GM23248 (cell line): ENCODE results near the gene AKAP12. TPM values are rescaled to one million over a fixed set of nuclear protein-coding genes. Genes with fewer than 3 reads are reported as not detected.

Experiments
- DNase-seq: peaks from one replicate; pipeline ENCODE4 v3.0.0-alpha.2; 2015
- H2AFZ ChIP-seq: fragments of 200-600 bp; sonication (generic); 2 replicates; pipeline ENCODE4 v1.6.1; 2016; ENCODE audit warnings: antibody characterized with exemption
- H3F3A ChIP-seq: fragments of 200-600 bp; sonication (generic); 2 replicates; pipeline ENCODE4 v1.6.1; 2016; ENCODE audit warnings: mild to moderate bottlenecking, antibody characterized with exemption, mixed run types; ENCODE audit not compliant: insufficient read depth
- H3K27ac ChIP-seq: fragments of 200-600 bp; sonication (generic); 2 replicates; pipeline ENCODE4 v1.5.1; 2016; ENCODE audit warnings: mild to moderate bottlenecking
- H3K27me3 ChIP-seq: fragments of 200-600 bp; sonication (generic); replicated peaks from 2 replicates; pipeline ENCODE4 v1.6.1; 2016; ENCODE audit warnings: mild to moderate bottlenecking; ENCODE audit not compliant: insufficient read depth
- H3K36me3 ChIP-seq: fragments of 200-600 bp; sonication (generic); 2 replicates; pipeline ENCODE4 v1.6.1; 2016; ENCODE audit warnings: low read depth, mild to moderate bottlenecking
- H3K4me1 ChIP-seq: fragments of 200-600 bp; sonication (generic); 2 replicates; pipeline ENCODE4 v1.6.1; 2016; ENCODE audit warnings: mild to moderate bottlenecking; ENCODE audit not compliant: insufficient read depth
- H3K4me2 ChIP-seq: fragments of 200-600 bp; sonication (generic); one replicate; pipeline ENCODE4 v1.6.1; 2016; ENCODE audit warnings: mild to moderate bottlenecking; ENCODE audit not compliant: unreplicated experiment
- H3K4me3 ChIP-seq: fragments of 200-600 bp; sonication (generic); 2 replicates; pipeline ENCODE4 v1.5.1; 2016; ENCODE audit warnings: mild to moderate bottlenecking
- H3K79me2 ChIP-seq: fragments of 200-600 bp; sonication (generic); 2 replicates; pipeline ENCODE4 v1.6.1; 2016; ENCODE audit warnings: mild to moderate bottlenecking; ENCODE audit not compliant: insufficient read depth
- H3K9ac ChIP-seq: fragments of 200-600 bp; sonication (generic); 2 replicates; pipeline ENCODE4 v1.6.1; 2016; ENCODE audit warnings: mild to moderate bottlenecking
- H3K9me2 ChIP-seq: fragments of 200-600 bp; sonication (generic); 2 replicates; pipeline ENCODE4 v1.6.1; 2016; ENCODE audit warnings: mixed run types, mild to moderate bottlenecking, moderate library complexity; ENCODE audit not compliant: insufficient read depth
- H3K9me3 ChIP-seq: fragments of 200-600 bp; sonication (generic); one replicate; pipeline ENCODE4 v1.6.1; 2017; ENCODE audit warnings: low read depth
- H4K20me1 ChIP-seq: fragments of 200-600 bp; sonication (generic); 2 replicates; pipeline ENCODE4 v1.6.0; 2016; ENCODE audit not compliant: insufficient read depth
- EZH2 ChIP-seq: fragments of 200-600 bp; sonication (generic); IDR thresholded peaks from 2 replicates; pipeline ENCODE4 v1.6.1; 2018; ENCODE audit warnings: antibody characterized with exemption, mild to moderate bottlenecking; ENCODE audit not compliant: insufficient read depth, poor library complexity, severe bottlenecking
- EZH2phosphoT487 ChIP-seq: fragments of 200-600 bp; sonication (generic); IDR thresholded peaks from 2 replicates; pipeline ENCODE4 v1.6.1; 2018; ENCODE audit warnings: antibody characterized with exemption, moderate library complexity, mild to moderate bottlenecking, low read depth; ENCODE audit not compliant: insufficient read depth
- WGBS, 2 experiments: methylation state at CpG; one replicate each; pipeline ENCODE4 v1.1.6; 2015 to 2017; ENCODE audit warnings: low lambda C conversion rate in 2 of 2, low coverage in 1 of 2; ENCODE audit errors: missing lambda C conversion rate in 2 of 2; 5-methylcytosine and 5-hydroxymethylcytosine counted together
- in situ Hi-C: fragments of 300-500 bp; cut with MboI; formaldehyde crosslinking; loops from 2 replicates; pipeline ENCODE4 v1.15.0; 2020
- polyA plus RNA-seq: library from polyadenylated mRNA; unstranded; fragments of >200 nt; fragmentation: Nextera tagmentation; extraction: Ambion mirVana; gene quantifications from 2 replicates; pipeline ENCODE4 v1.2.1, GENCODE V29; 2016
- small RNA-seq: library from RNA; depleted of rRNA; stranded (forward); fragments of <200 nt; gene quantifications from one replicate; pipeline ENCODE3, GENCODE V24; 2014; ENCODE audit warnings: low read depth, low replicate concordance
- total RNA-seq: library from RNA; depleted of rRNA; stranded (reverse); fragments of >200 nt; shearing (Covaris generic); gene quantifications from 2 replicates; pipeline ENCODE4 v1.2.3, GENCODE V29; 2014; rRNA removed

AKAP12 gene
- total and polyA plus RNA-seq, 2 experiments from 2014 or later, result 15.7 to 24.6 TPM

DNA sequence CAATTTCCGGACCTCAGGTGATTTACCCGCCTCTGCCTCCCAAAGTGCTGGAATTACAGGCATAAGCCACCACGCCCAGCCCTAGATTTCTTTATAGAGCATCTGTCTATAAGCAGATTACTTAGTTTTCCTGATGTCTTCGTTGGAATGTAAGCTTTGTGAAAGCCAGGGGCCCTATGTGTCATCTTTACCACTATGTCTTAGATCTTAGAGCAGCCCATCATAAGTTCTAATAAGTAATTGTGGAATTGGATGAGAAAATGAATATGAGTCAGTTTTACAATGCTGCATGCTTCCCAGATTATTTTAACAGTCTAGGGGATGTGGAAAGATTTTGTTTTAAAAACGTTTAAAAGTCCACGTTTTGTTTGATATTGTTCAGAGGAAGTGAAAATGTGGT lies 160.7 kb downstream of the AKAP12 start:
- H3K9me2 ChIP-seq, result no peaks in the 10 kb centered on the region
- H3K4me1 ChIP-seq, result peaks cover 13% of the 10 kb centered on the region
- H3K79me2 ChIP-seq, result peaks cover 100% of the 10 kb centered on the region
- peak overlapping the region; percentile 63 for H3K27ac ChIP-seq
- no peaks in the 10 kb centered on the region for H3K27me3 ChIP-seq
- H2AFZ ChIP-seq, result no peak overlapping the region
- DNase-seq, result peak; percentile 83
- peaks cover 23% of the 10 kb centered on the region for H3K36me3 ChIP-seq
- in situ Hi-C loops, result no loop called here
- peaks cover 42% of the 10 kb centered on the region for H3F3A ChIP-seq
- no peaks in the 10 kb centered on the region for H3K9me3 ChIP-seq
- H4K20me1 ChIP-seq, result peaks cover 6% of the 10 kb centered on the region; the same call in 1 of the 2 replicates
- no peak overlapping the region for H3K4me3 ChIP-seq
- H3K4me2 ChIP-seq, result no peak overlapping the region
- TF ChIP-seq EZH2 (no peak), EZH2phosphoT487 (no peak)
- WGBS, 2 experiments, result 52 to 55% methylated on average over 6 of the region's 6 CpGs
- no peak overlapping the region for H3K9ac ChIP-seq

DNA sequence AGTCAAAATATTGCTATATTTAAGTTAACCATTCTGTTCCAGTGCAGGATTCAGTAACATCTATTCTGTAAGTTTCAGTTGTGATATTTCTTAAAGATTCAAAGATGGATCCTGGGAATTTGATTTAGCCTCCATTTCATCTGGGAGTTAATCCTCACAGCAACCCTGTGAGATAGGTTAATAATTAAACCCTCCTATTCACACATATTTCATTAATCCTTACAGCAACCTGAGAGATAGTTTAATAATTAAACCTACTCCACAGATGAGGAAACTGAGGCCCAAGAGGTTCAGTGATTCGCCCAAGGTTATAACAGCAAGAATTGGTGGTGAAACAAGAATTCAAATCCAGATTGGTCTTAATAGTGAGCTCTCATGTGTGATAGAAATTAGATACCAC lies 162.5 kb downstream of the AKAP12 start:
- in situ Hi-C loops, result no loop called here

DNA sequence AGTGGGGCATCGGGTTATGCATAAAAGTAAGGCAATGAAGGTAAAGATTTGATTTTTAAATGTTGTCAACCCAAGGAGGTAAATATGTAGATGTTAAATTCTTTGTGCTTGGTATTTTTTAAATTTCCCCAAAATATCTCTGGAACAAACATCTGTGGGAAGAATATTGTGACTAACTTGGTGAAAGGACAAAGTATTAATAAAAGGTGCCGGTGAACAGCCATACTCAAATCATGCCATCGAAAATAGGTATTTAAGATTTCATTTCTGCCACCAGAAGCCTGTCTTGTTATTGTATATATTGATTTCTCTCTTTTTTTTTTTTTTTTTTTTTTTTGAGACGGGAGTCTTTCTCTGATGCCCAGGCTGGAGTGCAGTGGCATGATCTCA lies 164.1 kb downstream of the AKAP12 start:
- Histone ChIP-seq H3K9ac (no peak overlapping the region), H3F3A (peaks cover 56% of the 10 kb centered on the region), H3K9me2 (no peaks in the 10 kb centered on the region), H3K4me2 (no peak overlapping the region), H3K9me3 (no peaks in the 10 kb centered on the region), H3K4me1 (peaks cover 13% of the 10 kb centered on the region), H3K27ac (no peak overlapping the region), H3K27me3 (no peaks in the 10 kb centered on the region), H3K36me3 (peaks cover 47% of the 10 kb centered on the region), H2AFZ (no peak overlapping the region), H3K79me2 (peaks cover 99% of the 10 kb centered on the region), H4K20me1 (peaks cover 5% of the 10 kb centered on the region; the same call in 1 of the 2 replicates), H3K4me3 (no peak overlapping the region)
- WGBS, 2 experiments, result 87 to 98% methylated on average over 3 to 4 of the region's 4 CpGs
- no peak for DNase-seq
- in situ Hi-C loops, result no loop called here
- TF ChIP-seq EZH2phosphoT487, result no peak

More for the DNA sequence above, 162.5 kb downstream of the AKAP12 start:
- no peak overlapping the region for H3K4me3 ChIP-seq
- no peaks in the 10 kb centered on the region for H3K9me3 ChIP-seq
- peaks cover 100% of the 10 kb centered on the region for H3K79me2 ChIP-seq
- peaks cover 32% of the 10 kb centered on the region for H3K36me3 ChIP-seq
- H3K4me2 ChIP-seq, result no peak overlapping the region
- TF ChIP-seq EZH2 (no peak), EZH2phosphoT487 (no peak)
- peaks cover 13% of the 10 kb centered on the region for H3K4me1 ChIP-seq
- H3K27me3 ChIP-seq, result no peaks in the 10 kb centered on the region
- peaks cover 5% of the 10 kb centered on the region; the same call in 1 of the 2 replicates for H4K20me1 ChIP-seq
- H3F3A ChIP-seq, result peaks cover 51% of the 10 kb centered on the region
- 95 to 100% methylated on average over 1 of the region's 1 CpG for WGBS, 2 experiments
- no peaks in the 10 kb centered on the region for H3K9me2 ChIP-seq
- no peak for DNase-seq
- no peak overlapping the region for H3K9ac ChIP-seq
- H2AFZ ChIP-seq, result no peak overlapping the region
- H3K27ac ChIP-seq, result no peak overlapping the region

Small RNAs within 50 kb of the gene (small RNA-seq; reads per million reads assigned to genes)
- not detected for gene RF00019
- not detected for gene RNU6-1247P
- not detected for gene RNU6-300P
- not detected for gene RNY4P20

Other genes with a start within 250 kb of the AKAP12 start
- 11.6 and 13.7 TPM in 2 replicates for gene ZBTB2, start 151.6 kb downstream of the AKAP12 start, total RNA-seq
- 9.7 and 9.9 TPM in 2 replicates for gene ZBTB2, start 151.6 kb downstream of the AKAP12 start, polyA plus RNA-seq
- 29.9 and 31.1 TPM in 2 replicates for gene RMND1, start 212.2 kb downstream of the AKAP12 start, total RNA-seq
- 25.6 and 30.6 TPM in 2 replicates for gene RMND1, start 212.2 kb downstream of the AKAP12 start, polyA plus RNA-seq